B cell (primary cell): ENCODE measurements around the gene FNDC10. TPM values are rescaled to one million over a fixed set of nuclear protein-coding genes. Genes with fewer than 3 reads are reported as not detected.

Source experiments
- ATAC-seq: fragments of 200-7000 bp; cut with Tn5 transposase; one replicate; pipeline ENCODE4 v1.10.0; 2021; ENCODE audit warnings: low read depth, mild to moderate bottlenecking, moderate number of reproducible peaks, moderate library complexity
- CTCF ChIA-PET: fragments of 350-600 bp; sonication (Branson Sonifier 250); formaldehyde crosslinking; loops from one replicate; lab custom pipeline; 2021; ENCODE audit warnings: antibody characterized with exemption, inconsistent platforms; lab: Charles Lee
- POLR2A ChIA-PET: fragments of 350-600 bp; sonication (Branson Sonifier 250); formaldehyde crosslinking; loops from one replicate; lab custom pipeline; 2021; ENCODE audit warnings: antibody characterized with exemption; lab: Charles Lee
- DNase-seq: peaks from one replicate; pipeline ENCODE4 v3.0.0; 2013
- H2AFZ ChIP-seq: 2 replicates; pipeline ENCODE4 v1.6.1; 2012; ENCODE audit warnings: mild to moderate bottlenecking, low read depth, low read length; ENCODE audit not compliant: insufficient read depth, poor library complexity, severe bottlenecking
- H3K27ac ChIP-seq, 2 donors: 1 replicate in 1 of 2; 2 replicates in 1 of 2; pipeline ENCODE4 v1.5.1; 2012 to 2013; ENCODE audit warnings: low read length in 2 of 2, mild to moderate bottlenecking in 2 of 2, moderate library complexity in 1 of 2
- H3K27me3 ChIP-seq, 4 experiments: fragments of 200-600 bp in 1 of 4; sonication (generic) in 1 of 4; replicated peaks in 1 of 4; 1 replicate in 2 of 4; 2 replicates in 2 of 4; pipeline versions ENCODE4 v1.6.1 to v1.7.0; 2013 to 2016; ENCODE audit warnings: low read length in 3 of 4, mild to moderate bottlenecking in 2 of 4, mixed read lengths in 1 of 4, moderate library complexity in 1 of 4; ENCODE audit not compliant: insufficient read depth in 4 of 4, control insufficient read depth in 3 of 4; ENCODE audit errors: control extremely low read depth in 1 of 4
- H3K36me3 ChIP-seq, 2 experiments: replicated peaks in 1 of 2; 1 replicate in 1 of 2; 2 replicates in 1 of 2; pipeline versions ENCODE4 v1.6.1 to v1.7.1; 2013; ENCODE audit warnings: low read length in 1 of 2; ENCODE audit not compliant: insufficient read depth in 2 of 2, control insufficient read depth in 1 of 2; ENCODE audit errors: control extremely low read depth in 1 of 2, extremely low read depth in 1 of 2
- H3K4me1 ChIP-seq, 2 donors: fragments of 200-600 bp in 1 of 2; sonication (generic) in 1 of 2; 1 replicate in 1 of 2; 2 replicates in 1 of 2; pipeline versions ENCODE4 v1.5.1 to v1.6.1; 2013 to 2017; ENCODE audit warnings: low read length in 2 of 2; ENCODE audit not compliant: control insufficient read depth in 2 of 2, insufficient read depth in 2 of 2
- H3K4me2 ChIP-seq: replicated peaks from 2 replicates; pipeline ENCODE3; 2012; ENCODE audit warnings: mild to moderate bottlenecking, low read depth, low read length; ENCODE audit not compliant: poor library complexity, severe bottlenecking
- H3K4me3 ChIP-seq, 5 experiments: fragments of 200-600 bp in 1 of 5; sonication (generic) in 1 of 5; 1 replicate in 3 of 5; 2 replicates in 2 of 5; pipeline versions ENCODE4 v1.5.1 to v1.7.0; 2011 to 2016; ENCODE audit warnings: low read length in 4 of 5, mild to moderate bottlenecking in 4 of 5, low read depth in 2 of 5, control low read depth in 1 of 5, moderate library complexity in 1 of 5; ENCODE audit not compliant: insufficient read depth in 1 of 5; ENCODE audit errors: control extremely low read depth in 1 of 5, extremely low read depth in 1 of 5
- H3K79me2 ChIP-seq: fragments of 200-600 bp; sonication (generic); one replicate; pipeline ENCODE4 v1.6.0; 2016; ENCODE audit warnings: low read length; ENCODE audit not compliant: control insufficient read depth, insufficient read depth
- H3K9ac ChIP-seq: fragments of 200-600 bp; sonication (generic); 2 replicates; pipeline ENCODE4 v1.6.1; 2017; ENCODE audit warnings: mild to moderate bottlenecking, low read length, moderate library complexity
- H3K9me3 ChIP-seq, 3 donors: one replicate each; pipeline versions ENCODE4 v1.6.1 to v1.7.1; 2013; ENCODE audit warnings: low read length in 2 of 3; ENCODE audit not compliant: control insufficient read depth in 2 of 3, insufficient read depth in 1 of 3; ENCODE audit errors: control extremely low read depth in 1 of 3
- H4K20me1 ChIP-seq: 2 replicates; pipeline ENCODE4 v1.6.0; 2012; ENCODE audit warnings: mild to moderate bottlenecking, low read length; ENCODE audit not compliant: insufficient read depth, control insufficient read depth, poor library complexity, severe bottlenecking
- H3K27ac Mint-ChIP-seq: one replicate; pipeline ENCODE4 v1.8.0; 2021; ENCODE audit warnings: mixed read lengths
- H3K27me3 Mint-ChIP-seq: one replicate; pipeline ENCODE4 v1.8.0; 2021; ENCODE audit warnings: mixed read lengths
- H3K4me1 Mint-ChIP-seq: one replicate; pipeline ENCODE4 v1.8.0; 2021; ENCODE audit warnings: mixed read lengths
- H3K4me3 Mint-ChIP-seq: one replicate; pipeline ENCODE4 v1.8.0; 2021; ENCODE audit warnings: mixed read lengths
- H3K9me3 Mint-ChIP-seq: one replicate; pipeline ENCODE4 v1.8.0; 2022; ENCODE audit warnings: mixed read lengths; ENCODE audit not compliant: insufficient read depth
- CTCF ChIP-seq: fragments of 200-600 bp; IDR thresholded peaks from one replicate; pipeline ENCODE4 v1.8.0; 2022; ENCODE audit warnings: antibody characterized with exemption, mild to moderate bottlenecking
- EZH2 ChIP-seq: IDR thresholded peaks from 2 replicates; pipeline ENCODE4 v1.6.1; 2012; ENCODE audit warnings: borderline replicate concordance, low read depth, mild to moderate bottlenecking, moderate library complexity, low read length; ENCODE audit not compliant: insufficient read depth, poor library complexity, severe bottlenecking
- WGBS: methylation state at CpG from one replicate; pipeline ENCODE4 v1.1.5; 2013; ENCODE audit warnings: missing lambda C conversion rate; ENCODE audit not compliant: insufficient coverage; 5-methylcytosine and 5-hydroxymethylcytosine counted together
- intact Hi-C: fragments of 100-400 bp; cut with micrococcal nuclease; formaldehyde crosslinking; loops from one replicate; pipeline ENCODE4 v1.10.0; 2022
- polyA plus RNA-seq: library from polyadenylated mRNA; depleted of rRNA; stranded (reverse); fragments of >200 nt; gene quantifications from 2 replicates; pipeline ENCODE4 v1.2.3, GENCODE V29; 2012
- total RNA-seq, 2 donors: library from RNA; stranded (reverse); fragments of 120-200 nt in 1 of 2; gene quantifications; 1 replicate in 1 of 2; 2 replicates in 1 of 2; pipeline versions ENCODE4 v1.2.3 to v1.2.4, GENCODE V29; 2013 to 2022

The FNDC10 gene
- total and polyA plus RNA-seq, 2 donors (not counting 1 experiment from before 2014, with no cell fraction given), result 1.4 TPM

- peaks cover 20% of the 10 kb centered on the region for H4K20me1 ChIP-seq
- no peaks in the 10 kb centered on the region for H3K9me3 ChIP-seq
- peak overlapping the region; percentile 30 to 98 (median 97) for H3K4me3 ChIP-seq
- Mint-ChIP-seq H3K27ac (peak overlapping the region; percentile 87), H3K27me3 (no peaks in the 10 kb centered on the region), H3K4me3 (peak overlapping the region; percentile 85), H3K4me1 (peaks cover 26% of the 10 kb centered on the region), H3K9me3 (no peaks in the 10 kb centered on the region)
- H3K4me2 ChIP-seq, result peak overlapping the region; percentile 98
- intact Hi-C loops, result no loop called here
- 12% methylated on average over 80 of the region's 80 CpGs for WGBS
- H3K79me2 ChIP-seq, result peaks cover 33% of the 10 kb centered on the region
- peaks cover 20% of the 10 kb centered on the region in 2 donors for H3K4me1 ChIP-seq
- POLR2A ChIA-PET, result interaction anchor here (1.0 to 2.0 kb wide), 5 partner anchors 9 to 130 kb away, joined by 4 to 19 read pairs (median 7); no protein-coding TSS in a partner anchor
- peak overlapping the region; percentile 100 for H3K9ac ChIP-seq
- no peaks in the 10 kb centered on the region for H3K27me3 ChIP-seq
- H3K27ac ChIP-seq, result peak overlapping the region in 1 of 2 donors; percentile 100
- ATAC-seq, result peak; percentile 9
- CTCF ChIA-PET, result interaction anchor here (1.0 to 2.9 kb wide), 2 partner anchors 10 to 14 kb away, joined by 3 to 13 read pairs; no protein-coding TSS in a partner anchor
- TF ChIP-seq EZH2, result no peak
- TF ChIP-seq CTCF, result no peak
- DNase-seq, result no peak
- H3K36me3 ChIP-seq, result peaks cover 0 to 5% of the 10 kb centered on the region in 2 experiments
- peak overlapping the region; percentile 38 for H2AFZ ChIP-seq
Measured at GRCh38 chr1:1616045-1616790, 16.3 kb upstream of the FNDC10 start.
